EH (cell line): ENCODE results near the gene MMP15.

ENCODE experiments used
- DNase-seq: peaks from one replicate; pipeline ENCODE4 v3.0.0-alpha.2; 2015; ENCODE audit warnings: low read depth

Gene MMP15

GRCh38 chr16:58035356-58036170 lies 10.0 kb downstream of the MMP15 start:
- no peak for DNase-seq

- no peak for DNase-seq
These were observed 11.4 kb downstream of the MMP15 start for GRCh38 chr16:58036943-58037342.

- DNase-seq = no peak
These were observed 12.0 kb downstream of the MMP15 start for GRCh38 chr16:58037365-58038057.

GRCh38 chr16:58038219-58038641 lies 12.7 kb downstream of the MMP15 start:
- no peak for DNase-seq

GRCh38 chr16:58039829-58040495 lies 14.4 kb downstream of the MMP15 start:
- DNase-seq = no peak

GRCh38 chr16:58040496-58040846 lies 14.9 kb downstream of the MMP15 start:
- DNase-seq = no peak

DNA sequence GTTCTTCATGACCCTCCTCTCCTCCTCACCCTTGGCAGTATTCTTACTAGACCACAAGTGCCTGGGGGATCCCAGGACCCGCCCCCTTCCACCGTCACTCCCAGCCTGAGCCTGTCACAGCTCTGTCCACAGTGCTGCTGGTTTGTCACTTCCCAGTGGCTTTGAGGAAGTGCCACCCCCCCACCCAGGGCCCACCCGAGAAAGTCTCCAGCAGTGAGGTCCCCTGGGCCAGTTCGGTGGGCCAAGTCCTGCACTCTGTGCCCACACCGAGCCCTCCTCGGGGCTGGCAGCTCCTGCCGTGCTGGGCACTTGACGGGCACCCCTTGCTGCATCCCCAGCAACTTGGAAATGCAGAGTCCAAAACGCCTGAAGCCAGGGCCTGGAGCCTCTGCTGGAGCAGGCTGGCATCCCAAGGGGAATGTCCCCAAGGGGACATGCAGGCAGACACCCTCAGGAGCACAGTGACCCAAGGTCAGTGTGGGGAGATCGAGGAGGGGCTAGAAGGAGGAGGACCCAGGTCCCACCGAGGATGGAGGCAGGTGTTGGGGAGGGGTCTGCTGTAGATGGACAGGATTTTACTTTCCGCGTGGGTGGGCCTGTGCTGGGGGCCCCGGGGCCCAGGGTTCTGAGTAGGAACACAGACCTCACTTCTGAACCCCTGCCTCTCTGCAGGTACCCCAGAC lies 15.5 kb downstream of the MMP15 start:
- no peak for DNase-seq

GRCh38 chr16:58041628-58041955 lies 16.0 kb downstream of the MMP15 start:
- no peak for DNase-seq

GRCh38 chr16:58042001-58042885 lies 16.7 kb downstream of the MMP15 start:
- no peak for DNase-seq

DNA sequence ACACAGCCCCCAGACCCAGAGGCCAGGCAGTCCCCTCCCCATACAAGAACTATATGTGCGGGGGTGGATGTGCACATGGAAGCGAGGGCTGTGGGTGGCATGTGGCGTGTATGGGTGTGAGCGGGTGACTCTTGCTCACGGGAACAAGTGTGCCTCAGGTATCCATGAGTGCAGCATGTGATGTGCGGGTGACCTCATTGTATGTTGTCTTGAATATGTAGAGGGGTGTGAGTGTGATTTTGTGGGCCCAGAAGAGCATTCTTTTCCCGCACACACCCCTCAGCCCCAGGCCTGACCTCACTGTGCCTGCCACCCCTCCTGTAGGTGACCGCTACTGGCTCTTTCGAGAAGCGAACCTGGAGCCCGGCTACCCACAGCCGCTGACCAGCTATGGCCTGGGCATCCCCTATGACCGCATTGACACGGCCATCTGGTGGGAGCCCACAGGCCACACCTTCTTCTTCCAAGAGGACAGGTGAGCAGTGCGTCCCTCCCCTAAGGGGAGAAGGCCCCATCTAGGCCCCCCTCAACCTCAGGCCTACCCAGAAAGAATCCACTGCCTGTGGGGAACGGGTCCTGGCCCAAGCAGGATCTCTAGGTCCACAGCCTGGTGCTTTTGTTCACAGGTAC lies 17.4 kb downstream of the MMP15 start:
- no peak for DNase-seq

DNA sequence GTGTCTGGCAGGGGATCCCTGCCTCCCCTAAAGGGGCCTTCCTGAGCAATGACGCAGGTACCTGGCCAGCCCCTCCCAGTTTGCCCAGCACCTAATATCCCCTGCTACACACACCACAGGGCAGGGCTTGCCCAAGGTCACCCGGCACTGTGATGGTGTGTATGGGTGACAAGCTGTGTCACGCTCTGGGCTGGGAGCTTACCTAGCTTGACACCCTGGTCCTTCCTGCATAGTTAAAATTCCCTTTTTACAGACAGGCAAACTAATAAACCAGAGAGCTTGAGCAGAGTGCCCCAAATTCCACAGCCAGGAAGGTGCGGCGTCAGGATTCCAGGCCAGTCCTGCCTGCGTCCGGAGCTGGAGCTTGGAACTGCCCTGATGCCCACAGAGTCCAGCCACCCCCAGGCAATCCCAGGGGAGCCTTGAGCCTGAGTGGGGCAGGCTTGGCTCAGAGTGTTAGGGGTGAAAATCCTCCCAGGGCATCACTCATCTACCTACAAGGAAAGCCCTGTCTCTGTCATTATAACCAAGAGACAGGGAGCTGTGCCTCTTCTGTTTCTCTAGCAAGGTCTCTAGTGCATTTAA lies 18.1 kb downstream of the MMP15 start:
- DNase-seq = no peak

GRCh38 chr16:58044266-58045019 lies 18.9 kb downstream of the MMP15 start:
- no peak for DNase-seq

- DNase-seq = no peak
These were observed 19.5 kb downstream of the MMP15 start for GRCh38 chr16:58045096-58045495.

DNA sequence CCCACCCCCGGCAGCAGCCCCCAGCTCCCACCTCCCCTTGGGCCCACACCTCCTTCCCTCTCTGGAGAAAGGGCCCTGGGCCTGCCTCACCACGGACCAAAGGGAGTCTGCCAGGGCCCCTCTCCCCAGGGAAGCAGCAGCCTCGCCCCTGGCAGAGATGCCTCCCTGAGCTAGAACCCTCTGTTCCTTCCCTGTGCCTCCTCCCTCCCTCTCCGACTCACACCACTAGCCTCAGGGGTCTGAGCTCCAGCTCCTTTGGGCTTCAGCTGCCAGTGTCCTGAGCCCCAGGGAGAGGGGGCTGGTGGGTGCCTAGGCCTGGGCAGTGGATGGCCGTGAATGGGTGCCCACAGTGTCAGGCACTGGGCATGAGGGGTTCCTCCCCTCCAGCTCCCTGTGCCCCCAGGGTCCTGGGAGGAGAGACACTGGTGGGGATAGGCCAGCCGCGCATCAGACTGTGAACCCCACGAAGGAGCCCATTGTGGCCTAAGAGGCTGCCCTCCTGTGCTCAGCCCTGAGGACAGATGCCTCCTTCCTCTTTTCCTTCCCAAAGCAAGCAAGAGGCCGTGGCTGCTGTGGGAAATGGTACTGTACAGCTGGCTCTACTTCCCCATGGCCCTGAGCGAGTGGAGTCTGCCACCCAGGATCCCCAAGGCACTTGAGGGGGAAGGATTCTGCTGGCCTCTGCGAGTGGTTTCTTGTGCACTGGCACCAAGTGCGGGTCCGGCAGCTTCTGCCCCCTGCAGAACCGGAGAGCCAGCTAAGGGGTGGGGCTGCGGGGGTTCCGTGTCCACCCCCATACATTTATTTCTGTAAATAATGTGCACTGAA lies 20.7 kb downstream of the MMP15 start:
- no peak for DNase-seq

GRCh38 chr16:58046936-58047335 lies 21.4 kb downstream of the MMP15 start:
- no peak for DNase-seq

- no peak for DNase-seq
These were observed 22.2 kb downstream of the MMP15 start for GRCh38 chr16:58047557-58048348.

- no peak for DNase-seq
These were observed 23.1 kb downstream of the MMP15 start for GRCh38 chr16:58048494-58049231.
